Fibroblast of the aortic adventitia (primary cell): ENCODE results near the gene FNTB. TPM values are rescaled to one million over a fixed set of nuclear protein-coding genes. Genes with fewer than 3 reads are reported as not detected.
"Not testable (repeated sequence)": the region's sequence is repeated elsewhere in the genome, so short reads cannot be mapped to it uniquely, and the experiment has no call there.

Experiments
- DNase-seq: peaks from one replicate; pipeline ENCODE4 v3.0.0-alpha.2; 2010; ENCODE audit warnings: low read depth
- H3K4me3 ChIP-seq: 2 replicates; pipeline ENCODE4 v1.5.1; 2011; ENCODE audit warnings: low read depth, mild to moderate bottlenecking, control low read depth, low read length, moderate library complexity
- CTCF ChIP-seq: IDR thresholded peaks from 2 replicates; pipeline ENCODE4 v1.5.1; 2011; ENCODE audit warnings: mild to moderate bottlenecking, low read length, control low read depth, inconsistent platforms; ENCODE audit not compliant: insufficient read depth
- total RNA-seq: library from RNA; depleted of rRNA; stranded (reverse); fragments of >200 nt; gene quantifications from 2 replicates; pipeline ENCODE4 v1.2.3, GENCODE V29; 2012; ENCODE audit warnings: low replicate concordance

FNTB gene
- total RNA-seq, 1 donor: 19.3 TPM

DNA sequence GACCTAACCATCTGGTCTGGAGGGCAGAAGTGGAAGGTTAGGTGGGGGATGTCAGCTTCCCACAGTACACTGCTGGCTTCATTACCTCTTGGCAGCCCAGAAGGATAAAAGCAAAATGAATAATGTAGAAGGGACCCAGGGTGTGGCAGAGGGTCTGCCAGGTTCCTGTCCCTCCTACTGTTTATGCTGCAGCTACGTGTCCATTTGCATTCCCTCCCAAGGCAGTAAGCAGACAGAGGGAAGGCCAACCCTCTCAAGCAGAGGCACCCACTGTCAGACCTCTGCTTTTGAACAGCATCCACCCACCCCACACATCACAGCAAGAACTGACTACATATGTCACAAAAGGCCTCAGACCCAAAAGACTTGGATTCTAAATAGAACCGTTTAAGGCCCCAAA lies 96.2 kb downstream of the FNTB start:
- H3K4me3 ChIP-seq: no peak overlapping the region
- DNase-seq: no peak
- no peak for TF ChIP-seq CTCF

- TF ChIP-seq CTCF: no peak
- no peak for DNase-seq
Measured at GRCh38 chr14:65084554-65085505, 98.1 kb downstream of the FNTB start.

GRCh38 chr14:65086686-65087085 lies 100.0 kb downstream of the FNTB start:
- not testable (repeated sequence) for DNase-seq, H3K4me3 ChIP-seq

More at GRCh38 chr14:65084554-65085505, 98.1 kb downstream of the FNTB start:
- no peak overlapping the region for H3K4me3 ChIP-seq

DNA sequence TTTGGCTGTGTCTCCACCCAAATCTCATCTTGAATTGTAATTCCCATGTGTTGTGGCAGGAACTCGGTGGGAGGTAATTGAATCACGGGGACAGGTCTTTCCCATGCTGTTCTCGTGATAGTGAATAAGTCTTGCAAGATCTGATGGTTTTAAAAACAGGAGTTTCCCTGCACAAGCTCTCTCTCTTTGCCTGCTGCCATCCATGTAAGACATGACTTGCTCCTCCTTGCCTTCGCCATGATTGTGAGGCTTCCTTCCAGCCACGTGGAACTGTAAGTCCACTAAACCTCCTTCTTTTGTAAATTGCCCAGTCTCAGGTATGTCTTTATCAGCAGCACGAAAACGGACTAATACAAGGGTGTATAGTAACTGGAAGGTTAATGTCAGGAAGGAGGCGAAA lies 101.1 kb downstream of the FNTB start:
- not testable (repeated sequence) for H3K4me3 ChIP-seq, DNase-seq

- no peak overlapping the region for H3K4me3 ChIP-seq
- no peak for TF ChIP-seq CTCF
- DNase-seq: no peak
Measured at GRCh38 chr14:65092349-65092748, 105.7 kb downstream of the FNTB start.

- DNase-seq: peak; percentile 97
- no peak for TF ChIP-seq CTCF
- no peak overlapping the region for H3K4me3 ChIP-seq
Measured at GRCh38 chr14:65095633-65096205, 109.0 kb downstream of the FNTB start.

DNA sequence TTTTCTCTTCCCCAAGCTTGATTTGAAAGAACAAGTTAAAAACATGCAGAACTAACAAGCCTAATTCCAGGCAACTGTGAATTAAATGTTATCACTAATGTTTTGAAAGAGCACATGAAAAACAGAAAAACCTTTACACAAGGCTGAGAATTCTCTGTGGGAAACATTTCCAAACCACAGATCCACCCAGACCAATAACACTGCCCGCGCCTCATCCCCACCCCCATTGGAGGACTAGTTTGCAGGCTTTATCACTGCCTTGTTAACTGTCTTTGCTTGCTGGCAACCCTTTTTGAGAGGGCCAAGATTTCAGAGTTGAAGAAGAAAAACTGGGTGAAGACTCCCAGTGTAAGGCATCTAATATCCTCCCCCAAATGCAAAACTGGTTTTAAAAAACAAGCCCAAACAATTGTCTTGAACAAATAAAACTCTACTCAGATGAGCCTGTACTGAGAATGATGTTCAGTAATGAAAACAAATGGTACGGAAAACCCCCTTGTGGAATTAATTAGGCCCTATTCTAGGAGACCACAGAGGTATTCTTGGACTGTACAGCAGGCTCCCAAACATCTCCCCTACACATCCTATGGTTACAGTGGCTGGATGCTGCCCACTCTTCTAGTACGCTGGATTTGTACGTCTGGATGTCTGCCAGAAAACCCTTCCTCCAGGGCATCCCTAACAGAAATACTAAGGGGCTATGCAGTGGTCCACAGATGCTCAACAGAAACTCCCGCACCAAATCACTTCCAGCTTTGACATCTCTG lies 109.8 kb downstream of the FNTB start:
- TF ChIP-seq CTCF: no peak
- H3K4me3 ChIP-seq: peak overlapping the region; percentile 38
- peak; percentile 75 for DNase-seq
